HFFc6 (cell line): ENCODE data around the gene PLCB2. TPM values are rescaled to one million over a fixed set of nuclear protein-coding genes. Genes with fewer than 3 reads are reported as not detected.

Experiments used
- DNase-seq: peaks from one replicate; pipeline ENCODE4 v3.0.0-alpha.2; 2018
- H3K27ac Mint-ChIP-seq: 2 replicates; pipeline ENCODE4 v1.8.0; 2020; ENCODE audit warnings: mild to moderate bottlenecking, mixed read lengths
- H3K27me3 Mint-ChIP-seq: 2 replicates; pipeline ENCODE4 v1.8.0; 2021; ENCODE audit warnings: mild to moderate bottlenecking, moderate library complexity, mixed read lengths; ENCODE audit not compliant: insufficient read depth
- H3K36me3 Mint-ChIP-seq: 2 replicates; pipeline ENCODE4 v1.8.0; 2021; ENCODE audit warnings: low read depth, mixed read lengths
- H3K4me1 Mint-ChIP-seq: 2 replicates; pipeline ENCODE4 v1.8.0; 2020; ENCODE audit warnings: low read depth, mixed read lengths
- H3K4me3 Mint-ChIP-seq: 2 replicates; pipeline ENCODE4 v1.8.0; 2020; ENCODE audit warnings: mild to moderate bottlenecking, moderate library complexity, mixed read lengths
- H3K9me3 Mint-ChIP-seq: 2 replicates; pipeline ENCODE4 v1.8.0; 2020; ENCODE audit warnings: mild to moderate bottlenecking, mixed read lengths
- CTCF ChIP-seq: fragments of 200-600 bp; sonication (generic); IDR thresholded peaks from 2 replicates; pipeline ENCODE4 v1.5.0; 2021; ENCODE audit warnings: antibody characterized with exemption, mild to moderate bottlenecking
- total RNA-seq, 6 experiments: library from RNA; stranded (reverse); fragmentation: NEBNext Ultra II Directional; extraction: Animal tissue kit (Norgen Biotek cat#: 25700); gene quantifications; 2 replicates in 1 of 6; 3 replicates in 5 of 6; pipeline ENCODE4 v1.2.3, GENCODE V29; 2021

PLCB2 gene
- total RNA-seq, 6 experiments from 2014 or later: 0.12 to 1.0 (median 0.48) TPM

GRCh38 chr15:40245666-40246450 lies 61.9 kb downstream of the PLCB2 start:
- H3K27ac Mint-ChIP-seq: no peak overlapping the region
- no peak for DNase-seq
- no peaks in the 10 kb centered on the region for H3K9me3 Mint-ChIP-seq
- peaks cover 43% of the 10 kb centered on the region for H3K27me3 Mint-ChIP-seq
- H3K36me3 Mint-ChIP-seq: no peaks in the 10 kb centered on the region
- no peak for TF ChIP-seq CTCF
- H3K4me3 Mint-ChIP-seq: no peak overlapping the region
- H3K4me1 Mint-ChIP-seq: peaks cover 27% of the 10 kb centered on the region

GRCh38 chr15:40244961-40245523 lies 62.7 kb downstream of the PLCB2 start:
- H3K4me3 Mint-ChIP-seq: no peak overlapping the region
- no peaks in the 10 kb centered on the region for H3K36me3 Mint-ChIP-seq
- H3K4me1 Mint-ChIP-seq: peaks cover 24% of the 10 kb centered on the region
- peaks cover 38% of the 10 kb centered on the region for H3K27me3 Mint-ChIP-seq
- no peaks in the 10 kb centered on the region for H3K9me3 Mint-ChIP-seq
- DNase-seq: no peak
- no peak for TF ChIP-seq CTCF
- H3K27ac Mint-ChIP-seq: no peak overlapping the region

GRCh38 chr15:40243126-40243810 lies 64.5 kb downstream of the PLCB2 start:
- no peak overlapping the region for H3K27ac Mint-ChIP-seq
- H3K9me3 Mint-ChIP-seq: no peaks in the 10 kb centered on the region

GRCh38 chr15:40242601-40243000 lies 65.1 kb downstream of the PLCB2 start:
- H3K27me3 Mint-ChIP-seq: peaks cover 43% of the 10 kb centered on the region
- no peak for TF ChIP-seq CTCF
- H3K4me1 Mint-ChIP-seq: peaks cover 25% of the 10 kb centered on the region
- no peaks in the 10 kb centered on the region for H3K9me3 Mint-ChIP-seq
- no peaks in the 10 kb centered on the region for H3K36me3 Mint-ChIP-seq
- no peak overlapping the region for H3K27ac Mint-ChIP-seq
- H3K4me3 Mint-ChIP-seq: no peak overlapping the region
- DNase-seq: no peak

More at GRCh38 chr15:40243126-40243810, 64.5 kb downstream of the PLCB2 start:
- Mint-ChIP-seq H3K27me3 (peaks cover 40% of the 10 kb centered on the region), H3K4me1 (peaks cover 20% of the 10 kb centered on the region), H3K36me3 (no peaks in the 10 kb centered on the region), H3K4me3 (no peak overlapping the region)
- TF ChIP-seq CTCF: no peak
- DNase-seq: no peak

GRCh38 chr15:40242213-40242599 lies 65.5 kb downstream of the PLCB2 start:
- Mint-ChIP-seq H3K9me3 (no peaks in the 10 kb centered on the region), H3K36me3 (no peaks in the 10 kb centered on the region), H3K27ac (no peak overlapping the region), H3K27me3 (peaks cover 41% of the 10 kb centered on the region), H3K4me1 (peaks cover 25% of the 10 kb centered on the region), H3K4me3 (no peak overlapping the region)
- no peak for TF ChIP-seq CTCF
- DNase-seq: no peak
